Endothelial cell of umbilical vein (primary cell): ENCODE measurements around the gene CD72.
"Not testable (repeated sequence)": the region's sequence is repeated elsewhere in the genome, so short reads cannot be mapped to it uniquely, and the experiment has no call there.

Experiments
- GATA2 ChIP-seq: IDR thresholded peaks from 2 replicates; pipeline ENCODE4 v1.7.0; 2011; ENCODE audit warnings: low read depth, mild to moderate bottlenecking, moderate library complexity, mixed read lengths, low read length; ENCODE audit not compliant: insufficient read length, insufficient read depth
- JUN ChIP-seq: IDR thresholded peaks from 2 replicates; pipeline ENCODE4 v1.6.1; 2011; ENCODE audit warnings: borderline replicate concordance, low read depth; ENCODE audit not compliant: insufficient read length, insufficient read depth
- POLR2A ChIP-seq: IDR thresholded peaks from 2 replicates; pipeline ENCODE4 v1.6.1; 2012; ENCODE audit warnings: low read depth, mild to moderate bottlenecking, control low read depth, low read length
- POLR2AphosphoS5 ChIP-seq: IDR thresholded peaks from 2 replicates; pipeline ENCODE4 v1.6.1; 2012; ENCODE audit warnings: low read depth, mild to moderate bottlenecking, control low read depth, low read length, moderate library complexity; ENCODE audit not compliant: insufficient read depth
- TF ChIP-seq, protein P1 (sequence below), 2 donors: IDR thresholded peaks; 1 replicate in 1 of 2; 2 replicates in 1 of 2; pipeline ENCODE4 v1.5.1; 2011; ENCODE audit warnings: low read length in 2 of 2, mild to moderate bottlenecking in 2 of 2, moderate library complexity in 2 of 2, control low read depth in 1 of 2, inconsistent platforms in 1 of 2, low read depth in 1 of 2; ENCODE audit not compliant: insufficient read depth in 1 of 2; ENCODE audit errors: extremely low read depth in 1 of 2
- TF ChIP-seq, protein P2 (sequence below): IDR thresholded peaks from 2 replicates; pipeline ENCODE4 v1.6.1; 2011; ENCODE audit not compliant: insufficient read depth, insufficient read length

GRCh38 chr9:35639225-35639624 is 21.0 kb upstream of the CD72 start:
- TF ChIP-seq POLR2AphosphoS5, POLR2A, GATA2, JUN: not testable (repeated sequence)
- TF ChIP-seq, protein P1, sequence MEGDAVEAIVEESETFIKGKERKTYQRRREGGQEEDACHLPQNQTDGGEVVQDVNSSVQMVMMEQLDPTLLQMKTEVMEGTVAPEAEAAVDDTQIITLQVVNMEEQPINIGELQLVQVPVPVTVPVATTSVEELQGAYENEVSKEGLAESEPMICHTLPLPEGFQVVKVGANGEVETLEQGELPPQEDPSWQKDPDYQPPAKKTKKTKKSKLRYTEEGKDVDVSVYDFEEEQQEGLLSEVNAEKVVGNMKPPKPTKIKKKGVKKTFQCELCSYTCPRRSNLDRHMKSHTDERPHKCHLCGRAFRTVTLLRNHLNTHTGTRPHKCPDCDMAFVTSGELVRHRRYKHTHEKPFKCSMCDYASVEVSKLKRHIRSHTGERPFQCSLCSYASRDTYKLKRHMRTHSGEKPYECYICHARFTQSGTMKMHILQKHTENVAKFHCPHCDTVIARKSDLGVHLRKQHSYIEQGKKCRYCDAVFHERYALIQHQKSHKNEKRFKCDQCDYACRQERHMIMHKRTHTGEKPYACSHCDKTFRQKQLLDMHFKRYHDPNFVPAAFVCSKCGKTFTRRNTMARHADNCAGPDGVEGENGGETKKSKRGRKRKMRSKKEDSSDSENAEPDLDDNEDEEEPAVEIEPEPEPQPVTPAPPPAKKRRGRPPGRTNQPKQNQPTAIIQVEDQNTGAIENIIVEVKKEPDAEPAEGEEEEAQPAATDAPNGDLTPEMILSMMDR (IDR thresholded peaks at IDR 0.05; ENCODE audit: extremely low read depth in 1 of 2, insufficient read depth in 1 of 2, low read depth in 1 of 2, low read length in 2 of 2): not testable (repeated sequence)
- TF ChIP-seq, protein P2, sequence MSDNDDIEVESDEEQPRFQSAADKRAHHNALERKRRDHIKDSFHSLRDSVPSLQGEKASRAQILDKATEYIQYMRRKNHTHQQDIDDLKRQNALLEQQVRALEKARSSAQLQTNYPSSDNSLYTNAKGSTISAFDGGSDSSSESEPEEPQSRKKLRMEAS: not testable (repeated sequence)
